ENCODE data around the gene BIRC5.

Gene BIRC5

DNA sequence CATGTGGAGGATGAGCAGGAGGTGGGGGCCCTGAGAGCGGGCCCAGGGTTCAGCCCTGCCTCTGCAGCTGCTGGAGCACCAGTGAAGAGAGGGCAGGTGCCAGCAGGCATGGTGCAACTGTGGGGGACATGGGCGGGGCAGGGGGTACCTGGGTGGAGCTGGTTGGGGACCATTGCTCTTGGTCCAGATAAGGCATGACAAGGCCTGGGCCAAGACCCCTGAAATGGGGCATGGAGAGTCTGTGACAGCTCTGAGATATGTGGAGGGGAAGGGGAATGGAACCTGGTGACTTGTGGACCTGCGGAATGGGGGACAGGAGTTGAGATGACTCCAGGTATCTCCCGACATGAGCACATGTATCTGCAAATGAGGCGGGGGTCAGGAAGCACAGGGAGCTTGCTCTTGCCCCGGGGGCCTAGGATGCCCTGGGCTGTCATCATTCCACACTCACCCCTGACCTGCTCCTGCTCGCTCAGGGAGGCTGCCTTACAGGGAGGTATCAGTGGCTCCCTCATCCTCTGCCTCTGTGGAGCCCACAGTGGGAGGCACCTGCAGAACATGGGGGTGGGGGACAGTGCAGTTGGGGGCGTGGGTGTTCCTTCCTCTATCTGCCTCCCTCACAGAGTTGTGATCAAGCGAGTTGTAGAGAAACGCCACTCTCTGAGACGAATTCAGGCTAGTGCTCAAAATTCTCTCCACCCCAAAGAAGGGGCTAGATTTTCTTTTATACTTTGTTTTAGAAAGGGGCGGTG lies 57.5 kb downstream of the BIRC5 start:
- DNase-seq, result no peak

DNA sequence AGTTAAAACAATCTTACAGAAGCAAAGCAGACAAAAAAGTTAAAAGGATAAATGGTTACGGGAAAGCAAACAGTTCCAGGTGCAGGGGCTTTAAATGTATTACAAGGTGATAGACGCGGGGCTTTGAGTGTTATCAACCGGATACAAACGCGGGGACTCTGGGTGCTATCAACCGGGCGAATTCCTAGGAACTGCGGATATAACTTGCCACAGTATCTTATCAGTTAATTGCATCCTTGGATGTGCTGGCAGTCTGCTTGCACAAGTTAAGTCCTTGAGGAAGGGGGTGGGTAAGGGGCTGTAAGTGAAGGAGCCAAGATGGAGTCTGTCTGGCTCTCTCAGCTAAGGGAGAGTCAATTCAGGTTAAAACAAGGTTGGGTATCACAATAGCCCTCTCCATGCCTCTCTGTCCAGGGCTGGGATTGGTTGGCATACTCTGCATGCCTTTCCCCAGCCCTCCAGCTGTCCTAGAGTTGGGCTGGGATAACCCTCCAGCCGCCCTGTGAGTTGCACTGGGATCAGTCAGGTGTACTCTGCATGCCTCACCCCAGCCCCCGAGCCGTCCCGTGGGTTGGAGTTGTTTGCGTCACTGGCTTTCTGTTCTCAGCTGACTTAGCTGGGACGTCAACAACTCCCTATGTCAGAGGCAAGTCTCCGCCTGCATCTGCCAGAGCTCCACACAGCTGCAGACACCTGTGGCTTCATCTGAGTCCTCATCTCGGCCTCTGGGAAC lies 58.3 kb downstream of the BIRC5 start:
- DNase-seq, result peak in 3 of 58 donors; percentile 7 to 45 (median 18)

DNA sequence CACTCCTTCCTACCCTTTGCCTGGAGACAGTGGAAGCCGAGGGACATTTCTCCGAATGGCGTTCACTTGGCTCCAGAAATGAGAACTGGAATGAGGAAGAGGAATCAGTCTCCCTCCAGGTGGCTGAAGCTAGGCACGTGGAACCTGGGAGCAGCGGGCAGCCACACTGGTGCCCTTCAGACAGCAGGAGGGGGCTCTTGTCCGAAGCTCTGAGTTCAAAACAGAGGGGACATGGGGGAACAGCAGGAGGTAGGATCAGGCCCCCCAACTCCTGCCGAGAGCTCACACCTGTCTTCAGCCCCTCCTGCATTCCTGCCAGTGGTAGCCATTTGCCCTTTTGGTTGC lies 58.8 kb downstream of the BIRC5 start:
- no peak for DNase-seq

DNA sequence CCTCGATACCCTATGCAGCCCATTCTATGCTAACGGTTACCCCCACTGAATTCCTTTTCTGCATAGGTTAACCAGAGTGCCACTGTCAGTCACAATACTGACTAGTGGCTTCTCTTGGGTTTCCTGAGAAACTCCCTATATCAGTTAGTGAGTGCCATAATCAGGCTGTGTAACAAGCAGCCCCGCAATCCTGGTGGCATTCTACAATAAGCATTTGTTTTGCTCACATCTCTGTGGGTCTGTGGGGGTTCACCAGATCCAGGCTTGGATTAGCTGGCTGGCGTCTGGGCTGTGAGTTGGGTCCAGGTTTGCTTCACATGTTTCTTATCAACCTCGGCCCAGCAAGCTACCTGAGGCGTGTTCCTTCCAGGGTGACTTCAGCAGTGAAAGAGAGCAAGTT lies 59.8 kb downstream of the BIRC5 start:
- DNase-seq, result no peak

Measured in anterior cingulate cortex (tissue), 58 donors.